Central memory CD8-positive, alpha-beta T cell (primary cell): ENCODE measurements around the gene SHLD1.

Source experiments
- ATAC-seq: fragments of 150-1000 bp; cut with Tn5 transposase; replicated peaks from 2 replicates; pipeline ENCODE4 v1.10.0; 2022; ENCODE audit warnings: mild to moderate bottlenecking, moderate FRiP score, moderate number of reproducible peaks; ENCODE audit not compliant: poor library complexity, severe bottlenecking; ENCODE audit errors: extremely low read depth
- DNase-seq, 2 donors: peaks; one replicate each; pipeline ENCODE4 v3.0.0; 2021; ENCODE audit warnings: low spot score in 2 of 2
- H3K27ac Mint-ChIP-seq: one replicate; pipeline ENCODE4 v1.8.0; 2022; ENCODE audit warnings: low read depth, mild to moderate bottlenecking, moderate library complexity, mixed read lengths
- H3K27me3 Mint-ChIP-seq: one replicate; pipeline ENCODE4 v1.8.0; 2022; ENCODE audit warnings: mixed read lengths
- H3K36me3 Mint-ChIP-seq: one replicate; pipeline ENCODE4 v1.8.0; 2022; ENCODE audit warnings: mild to moderate bottlenecking, moderate library complexity, mixed read lengths; ENCODE audit not compliant: insufficient read depth
- H3K4me1 Mint-ChIP-seq: one replicate; pipeline ENCODE4 v1.8.0; 2022; ENCODE audit warnings: mixed read lengths
- H3K4me3 Mint-ChIP-seq: one replicate; pipeline ENCODE4 v1.8.0; 2022; ENCODE audit warnings: mild to moderate bottlenecking, moderate library complexity, mixed read lengths
- H3K9me3 Mint-ChIP-seq: one replicate; pipeline ENCODE4 v1.8.0; 2022; ENCODE audit warnings: mixed read lengths

SHLD1 gene

DNA sequence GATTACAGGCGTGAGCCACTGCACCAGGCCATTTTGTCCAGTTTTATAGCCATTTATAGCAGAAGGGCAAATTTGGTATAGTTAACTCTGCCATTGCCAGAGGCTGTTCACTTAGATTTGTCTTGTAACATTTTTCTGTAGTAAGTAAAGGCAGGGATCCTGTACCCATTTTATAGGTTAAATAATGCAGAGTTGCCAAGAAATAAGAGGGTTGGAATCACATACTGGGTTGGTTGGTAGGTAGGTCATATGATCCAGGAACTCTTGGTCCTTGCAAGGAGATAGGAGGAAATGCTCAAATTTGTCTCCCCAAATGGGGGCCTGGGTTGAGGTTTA is 68.1 kb downstream of the SHLD1 start:
- no peak for DNase-seq
- Mint-ChIP-seq H3K9me3 (no peaks in the 10 kb centered on the region), H3K4me1 (peaks cover 7% of the 10 kb centered on the region), H3K27ac (peak overlapping the region; percentile 72), H3K4me3 (no peak overlapping the region), H3K36me3 (peaks cover 4% of the 10 kb centered on the region), H3K27me3 (no peaks in the 10 kb centered on the region)
- ATAC-seq, result no peak

DNA sequence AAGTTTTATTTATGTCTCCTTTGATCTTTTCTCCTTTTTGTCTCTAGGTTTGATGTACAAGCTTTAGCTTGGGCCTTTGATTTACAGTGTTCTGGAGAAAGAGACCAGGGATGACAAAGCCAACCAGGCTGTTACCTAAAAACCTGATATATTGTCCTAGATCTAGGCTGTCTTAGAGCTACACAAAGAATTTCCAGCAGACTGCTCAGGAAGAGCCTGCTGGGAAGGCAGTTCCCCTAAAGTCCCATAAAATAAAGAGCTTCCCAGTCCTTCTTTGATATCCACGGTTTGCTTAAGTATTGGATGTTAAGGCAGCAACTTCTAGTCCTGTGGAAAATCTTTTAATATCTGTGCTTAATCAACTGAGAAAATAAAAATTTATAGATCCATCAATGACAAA is 70.5 kb downstream of the SHLD1 start:
- H3K27ac Mint-ChIP-seq, result no peak overlapping the region
- no peaks in the 10 kb centered on the region for H3K9me3 Mint-ChIP-seq
- peaks cover 16% of the 10 kb centered on the region for H3K4me1 Mint-ChIP-seq
- peaks cover 6% of the 10 kb centered on the region for H3K36me3 Mint-ChIP-seq
- DNase-seq, result no peak
- H3K27me3 Mint-ChIP-seq, result no peaks in the 10 kb centered on the region
- no peak overlapping the region for H3K4me3 Mint-ChIP-seq
- ATAC-seq, result no peak

DNA sequence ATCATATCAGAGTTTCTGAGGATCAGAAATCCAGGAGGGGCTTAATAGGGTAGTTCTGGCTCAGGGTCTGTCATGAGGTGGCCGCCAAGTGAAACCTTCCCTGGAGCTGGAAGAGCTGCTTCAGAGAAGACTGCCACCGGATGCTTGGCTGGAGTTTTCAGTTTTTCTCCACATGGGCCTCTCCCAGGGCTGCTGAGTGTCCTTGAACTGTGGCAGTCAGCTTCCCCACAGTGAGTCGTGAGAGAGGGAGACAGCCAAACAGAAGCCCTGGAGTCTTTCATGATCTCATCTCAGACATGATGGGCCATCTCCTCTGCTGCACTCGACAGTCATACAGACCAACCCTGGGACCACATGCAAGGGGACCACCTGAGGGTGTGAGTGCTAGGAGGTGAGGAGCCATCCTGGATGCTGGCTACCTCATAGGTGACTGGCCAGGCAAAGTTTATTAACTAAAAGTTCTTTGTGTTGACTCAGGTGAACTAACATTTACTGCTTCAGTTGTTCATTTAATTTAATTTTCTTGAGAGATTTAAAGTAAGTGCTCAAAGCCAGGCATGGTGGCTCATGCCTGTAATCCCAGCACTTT is 71.5 kb downstream of the SHLD1 start:
- H3K27me3 Mint-ChIP-seq, result no peaks in the 10 kb centered on the region
- H3K27ac Mint-ChIP-seq, result peak overlapping the region; percentile 38
- H3K36me3 Mint-ChIP-seq, result peaks cover 6% of the 10 kb centered on the region
- H3K4me3 Mint-ChIP-seq, result no peak overlapping the region
- H3K4me1 Mint-ChIP-seq, result peaks cover 16% of the 10 kb centered on the region
- DNase-seq (no peak), ATAC-seq (no peak)
- no peaks in the 10 kb centered on the region for H3K9me3 Mint-ChIP-seq

DNA sequence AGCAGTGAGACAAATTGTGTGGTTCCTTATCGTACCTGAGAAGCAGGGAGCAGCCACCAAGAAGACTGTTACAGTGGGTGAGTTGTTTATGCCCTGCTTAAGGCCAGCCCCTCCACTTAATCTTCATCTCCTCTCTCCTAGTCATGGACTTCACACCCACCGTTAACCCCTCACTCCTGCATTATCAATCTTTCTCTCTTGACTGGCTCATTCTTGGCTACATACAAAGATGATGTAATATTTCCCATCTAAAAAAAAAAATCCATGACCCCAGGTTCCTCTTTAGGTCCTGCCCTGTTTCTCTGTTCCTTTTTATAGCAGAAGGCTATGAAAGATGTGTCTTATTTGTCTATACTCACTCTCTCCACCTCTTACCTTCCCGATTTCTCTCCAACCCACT is 72.4 kb downstream of the SHLD1 start:
- ATAC-seq, result no peak
- H3K27me3 Mint-ChIP-seq, result no peaks in the 10 kb centered on the region
- H3K4me3 Mint-ChIP-seq, result no peak overlapping the region

DNA sequence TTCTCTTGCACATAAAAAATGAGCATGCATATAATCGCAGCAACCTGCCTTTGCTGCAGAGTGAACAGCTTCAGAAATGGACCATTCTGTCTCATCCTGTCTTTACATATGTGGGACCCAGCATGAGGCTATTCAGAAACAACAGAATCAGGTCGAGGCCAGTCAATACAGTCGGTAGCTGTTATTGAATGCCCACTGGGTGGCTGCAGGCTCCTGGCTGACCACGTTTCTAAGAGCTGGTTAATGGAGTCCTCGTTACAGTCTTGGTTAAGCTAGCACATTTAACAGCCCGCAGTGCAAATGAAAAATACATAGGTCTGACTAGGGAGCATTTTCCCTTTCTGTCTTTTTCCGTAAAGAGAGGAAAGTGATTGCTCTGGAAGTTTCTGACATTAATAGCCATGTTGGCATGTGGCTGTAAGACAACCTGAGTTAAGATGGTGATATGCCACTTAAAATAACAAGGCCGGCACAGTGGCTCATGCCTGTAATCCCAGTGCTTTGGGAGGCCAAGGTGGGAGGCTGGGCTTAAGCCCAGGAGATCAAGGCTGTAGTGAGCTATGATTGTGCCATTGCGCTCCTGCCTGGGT is 75.0 kb downstream of the SHLD1 start:
- Mint-ChIP-seq H3K36me3 (peaks cover 6% of the 10 kb centered on the region), H3K9me3 (no peaks in the 10 kb centered on the region), H3K27ac (no peak overlapping the region), H3K4me1 (peaks cover 9% of the 10 kb centered on the region), H3K4me3 (no peak overlapping the region), H3K27me3 (no peaks in the 10 kb centered on the region)
- ATAC-seq (no peak), DNase-seq (no peak)

More for the DNA sequence above, 72.4 kb downstream of the SHLD1 start:
- H3K4me1 Mint-ChIP-seq, result peaks cover 9% of the 10 kb centered on the region
- no peaks in the 10 kb centered on the region for H3K9me3 Mint-ChIP-seq
- DNase-seq, result no peak
- peaks cover 6% of the 10 kb centered on the region for H3K36me3 Mint-ChIP-seq
- H3K27ac Mint-ChIP-seq, result no peak overlapping the region

DNA sequence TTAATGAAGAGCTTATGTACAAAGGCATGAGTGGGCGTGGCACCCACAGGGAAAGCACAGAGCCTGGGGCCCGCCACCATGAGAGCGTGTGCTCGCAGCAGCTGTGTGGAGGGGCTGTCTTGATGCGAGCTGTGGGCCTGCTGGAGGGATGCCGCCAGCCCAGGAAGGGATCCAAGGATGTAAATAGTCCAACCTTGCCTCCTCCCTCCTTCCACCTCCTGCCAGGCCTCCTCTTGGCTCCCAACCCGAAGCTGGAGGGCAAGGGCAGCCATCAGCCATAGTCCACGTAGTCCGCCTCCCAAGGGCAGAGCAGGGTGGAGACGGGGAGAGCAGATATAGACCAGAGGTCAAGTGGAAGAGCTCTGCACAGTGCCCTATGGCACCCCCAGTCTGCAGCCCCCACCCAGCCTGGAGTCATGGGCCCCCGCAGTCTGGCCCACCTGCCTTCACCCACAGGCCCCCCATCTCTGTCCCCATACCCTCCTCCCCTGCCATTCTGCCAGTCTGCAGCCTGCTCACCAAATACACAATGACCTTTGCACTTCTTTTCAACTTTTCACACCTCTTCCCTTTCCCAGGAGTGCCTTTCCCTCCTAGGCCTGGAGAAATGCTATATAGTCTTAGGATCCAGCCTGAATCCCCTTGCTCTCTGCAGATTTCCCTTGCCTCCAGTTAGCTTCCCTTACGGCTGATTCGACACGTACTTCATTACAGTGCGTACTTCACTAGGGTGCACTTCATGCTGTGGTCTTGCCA is 77.1 kb downstream of the SHLD1 start:
- Mint-ChIP-seq H3K36me3 (peaks cover 3% of the 10 kb centered on the region), H3K4me1 (peaks cover 9% of the 10 kb centered on the region), H3K9me3 (no peaks in the 10 kb centered on the region), H3K27ac (no peak overlapping the region), H3K27me3 (no peaks in the 10 kb centered on the region), H3K4me3 (no peak overlapping the region)
- ATAC-seq (no peak), DNase-seq (no peak)

DNA sequence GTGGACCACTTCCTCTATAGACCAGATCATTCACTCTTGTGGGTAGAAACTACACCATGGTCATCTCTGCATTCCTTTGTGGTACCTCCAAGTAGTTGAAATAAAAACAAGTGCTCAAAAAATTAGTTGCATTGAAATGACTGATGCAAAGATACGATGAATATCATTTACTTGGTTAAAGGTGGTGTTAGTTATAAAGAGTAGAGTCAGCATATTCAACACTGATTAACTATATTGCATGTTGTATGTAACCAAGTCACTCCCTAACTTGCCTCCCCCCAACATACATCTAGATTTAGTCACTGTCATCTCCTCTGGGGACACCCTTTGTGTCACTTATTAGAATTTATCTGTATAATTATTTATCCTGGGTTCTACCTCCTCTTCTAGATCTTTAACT is 77.7 kb downstream of the SHLD1 start:
- Mint-ChIP-seq H3K36me3 (peaks cover 3% of the 10 kb centered on the region), H3K4me1 (peaks cover 9% of the 10 kb centered on the region), H3K9me3 (no peaks in the 10 kb centered on the region), H3K4me3 (no peak overlapping the region), H3K27me3 (no peaks in the 10 kb centered on the region), H3K27ac (no peak overlapping the region)
- no peak for DNase-seq
- no peak for ATAC-seq

DNA sequence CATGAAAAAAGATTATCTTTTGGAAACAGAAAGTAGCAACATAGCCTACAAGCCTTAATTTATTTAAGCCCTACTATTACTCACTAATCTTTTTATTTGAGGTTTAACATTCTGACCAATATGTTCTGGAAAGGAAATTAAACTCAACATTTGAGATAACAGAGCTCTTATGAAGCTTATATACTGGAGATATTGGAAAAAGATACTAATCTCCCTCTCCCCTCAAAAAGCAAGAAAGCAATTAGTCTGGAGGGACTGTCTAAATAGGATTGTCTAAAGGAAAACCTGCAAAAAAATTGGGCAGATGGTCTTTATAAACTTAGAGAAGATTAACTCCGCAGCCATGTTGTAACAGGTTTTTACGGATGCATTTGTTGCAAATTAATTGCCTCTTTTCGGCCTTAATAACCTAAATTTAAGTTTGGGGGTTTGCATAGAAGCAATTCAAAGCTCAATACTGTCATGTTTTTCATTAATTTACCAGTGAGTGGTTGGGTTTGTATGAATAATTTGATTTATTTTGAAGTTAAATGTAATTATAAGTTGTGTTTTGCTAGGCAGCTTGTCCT is 79.1 kb downstream of the SHLD1 start:
- peaks cover 1% of the 10 kb centered on the region for H3K36me3 Mint-ChIP-seq
- H3K27me3 Mint-ChIP-seq, result no peaks in the 10 kb centered on the region
- ATAC-seq (no peak), DNase-seq (no peak)
- H3K4me1 Mint-ChIP-seq, result peaks cover 11% of the 10 kb centered on the region
- no peak overlapping the region for H3K4me3 Mint-ChIP-seq
- no peak overlapping the region for H3K27ac Mint-ChIP-seq
- H3K9me3 Mint-ChIP-seq, result peaks cover 8% of the 10 kb centered on the region

DNA sequence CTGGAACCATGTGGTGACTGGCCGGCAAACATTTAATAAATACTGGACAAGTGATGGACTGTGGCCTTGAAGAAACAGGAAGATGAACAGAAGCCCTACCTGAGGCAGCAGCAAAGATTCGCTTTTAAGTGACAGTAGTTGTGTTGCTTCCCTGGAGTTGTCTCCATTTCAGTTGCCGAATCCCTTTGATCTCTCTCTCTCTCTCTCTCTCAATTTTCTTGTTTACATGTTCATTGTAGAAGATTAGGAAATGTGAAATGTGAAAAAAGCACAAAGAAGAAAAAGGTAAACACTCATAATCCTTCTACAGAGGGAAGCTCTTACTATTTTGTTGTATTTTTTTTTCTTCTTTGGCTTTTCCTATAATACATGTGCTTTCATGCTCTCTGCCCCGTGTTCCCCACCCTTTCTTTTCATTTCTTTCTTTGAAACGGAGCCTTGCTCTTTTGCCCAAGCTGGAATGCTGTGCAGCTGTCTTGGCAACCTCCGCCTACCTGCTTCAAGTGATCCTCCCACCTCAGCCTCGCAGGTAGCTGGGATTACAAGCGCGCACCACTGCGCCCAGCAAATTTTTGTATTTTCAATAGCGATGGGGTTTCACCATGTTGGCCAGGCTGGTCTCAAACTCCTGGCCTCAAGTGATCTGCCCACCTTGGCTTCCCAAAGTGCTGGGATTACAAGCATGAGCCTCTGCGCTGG is 81.5 kb downstream of the SHLD1 start:
- H3K27ac Mint-ChIP-seq, result no peak overlapping the region
- H3K4me1 Mint-ChIP-seq, result peaks cover 31% of the 10 kb centered on the region
- no peak for ATAC-seq
- H3K4me3 Mint-ChIP-seq, result no peak overlapping the region
- H3K36me3 Mint-ChIP-seq, result peaks cover 11% of the 10 kb centered on the region
- peaks cover 8% of the 10 kb centered on the region for H3K9me3 Mint-ChIP-seq
- no peak for DNase-seq
- no peaks in the 10 kb centered on the region for H3K27me3 Mint-ChIP-seq

DNA sequence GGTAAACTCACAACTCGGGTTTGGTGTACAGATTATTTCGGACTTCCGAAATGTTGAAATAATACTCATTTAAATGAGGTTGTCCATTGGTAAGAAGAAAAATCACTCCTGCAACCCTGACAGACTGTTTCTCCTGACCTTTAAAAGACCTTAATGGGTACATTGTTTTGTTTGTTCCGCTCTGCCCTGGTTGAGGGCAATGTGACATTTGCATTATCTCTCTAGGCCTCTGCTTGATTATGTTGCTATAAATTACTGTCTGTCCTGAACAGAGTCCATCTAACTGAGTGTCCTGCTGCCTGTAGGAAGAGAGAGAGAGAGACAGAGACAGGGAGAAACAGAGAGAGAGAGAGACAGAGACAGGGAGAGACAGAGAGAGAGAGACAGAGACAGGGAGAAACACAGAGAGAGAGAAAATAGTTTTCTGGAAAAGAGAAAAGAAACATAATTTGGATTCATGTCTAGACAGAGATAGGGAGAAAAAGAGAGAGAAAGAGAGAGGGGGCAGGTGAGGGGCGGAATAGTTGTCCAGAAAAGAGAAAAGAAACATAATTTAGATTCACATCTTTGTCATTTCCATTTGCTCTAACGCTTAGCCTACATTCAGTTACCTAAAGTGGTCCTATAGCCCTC is 83.2 kb downstream of the SHLD1 start:
- Mint-ChIP-seq H3K27me3 (no peaks in the 10 kb centered on the region), H3K9me3 (peaks cover 8% of the 10 kb centered on the region), H3K4me3 (no peak overlapping the region), H3K27ac (peak overlapping the region; percentile 87), H3K36me3 (peaks cover 11% of the 10 kb centered on the region), H3K4me1 (peaks cover 35% of the 10 kb centered on the region)
- DNase-seq, result no peak
- no peak for ATAC-seq

DNA sequence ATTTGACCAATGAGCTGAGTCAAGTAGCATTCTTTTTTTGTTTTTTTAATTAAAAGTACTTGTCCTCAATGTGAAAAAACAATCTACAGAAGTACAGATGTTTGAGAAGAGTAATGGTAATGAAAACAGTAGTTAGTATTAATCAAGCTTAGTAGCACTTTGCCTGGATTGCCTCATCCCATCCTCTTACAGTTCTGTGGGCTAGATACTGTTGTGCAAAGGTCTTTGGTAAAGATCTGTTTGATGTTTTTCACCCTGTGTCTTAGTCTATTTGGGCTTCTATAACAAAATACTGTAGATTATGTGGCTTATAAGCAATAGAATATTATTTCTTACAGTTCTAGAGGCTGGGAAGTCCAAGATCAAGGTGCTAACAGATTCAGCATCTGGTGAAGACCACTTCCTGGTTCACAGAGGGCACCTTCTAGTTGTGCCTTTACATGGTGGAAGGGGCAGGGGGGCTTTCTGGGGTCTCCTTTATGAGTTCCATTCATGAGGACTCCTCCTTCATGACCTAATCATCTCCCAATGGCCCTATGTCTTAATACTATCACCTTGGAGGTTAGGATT is 84.3 kb downstream of the SHLD1 start:
- DNase-seq (no peak), ATAC-seq (no peak)
- peak overlapping the region; percentile 90 for H3K27ac Mint-ChIP-seq
- no peaks in the 10 kb centered on the region for H3K27me3 Mint-ChIP-seq
- H3K4me1 Mint-ChIP-seq, result peaks cover 35% of the 10 kb centered on the region
- peaks cover 8% of the 10 kb centered on the region for H3K9me3 Mint-ChIP-seq
- no peak overlapping the region for H3K4me3 Mint-ChIP-seq
- H3K36me3 Mint-ChIP-seq, result peaks cover 11% of the 10 kb centered on the region

DNA sequence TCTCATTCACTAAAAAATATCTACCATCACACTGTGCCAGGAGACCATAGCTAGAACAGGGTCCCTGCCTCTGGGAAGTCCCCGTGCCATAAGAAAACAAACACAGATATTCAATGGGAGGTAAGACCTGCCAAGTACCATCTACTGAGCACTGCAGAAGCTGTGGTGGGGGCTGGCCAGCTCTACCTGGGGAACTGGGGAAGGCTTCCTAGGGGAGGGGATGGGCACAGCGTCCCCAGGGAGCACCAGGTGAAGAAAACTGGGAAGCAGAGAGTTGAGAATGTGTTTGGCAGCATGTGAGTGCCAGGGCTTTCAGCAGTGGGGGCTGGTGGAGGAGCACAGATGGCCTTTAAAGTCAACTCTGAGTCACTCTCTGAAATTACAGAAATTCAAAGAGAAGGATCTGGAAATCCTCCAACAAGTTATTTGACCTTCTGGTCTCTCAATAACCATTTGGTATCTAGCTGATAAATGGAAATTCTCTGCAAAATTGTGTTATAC is 85.2 kb downstream of the SHLD1 start:
- Mint-ChIP-seq H3K36me3 (peaks cover 14% of the 10 kb centered on the region), H3K27ac (peak overlapping the region; percentile 90), H3K4me1 (peaks cover 35% of the 10 kb centered on the region), H3K4me3 (peak overlapping the region; percentile 35), H3K9me3 (peaks cover 8% of the 10 kb centered on the region), H3K27me3 (no peaks in the 10 kb centered on the region)
- DNase-seq, result peak in 1 of 2 donors; percentile 16
- peak; percentile 37 for ATAC-seq
